DLD1 (cell line): ENCODE results near the gene DIPK1A.

Experiments
- in situ Hi-C: cut with HindIII; loops from 2 replicates; pipeline ENCODE4 v1.10.0; 2017; ENCODE audit warnings: low sequenced_read_pairs

The DIPK1A gene

DNA sequence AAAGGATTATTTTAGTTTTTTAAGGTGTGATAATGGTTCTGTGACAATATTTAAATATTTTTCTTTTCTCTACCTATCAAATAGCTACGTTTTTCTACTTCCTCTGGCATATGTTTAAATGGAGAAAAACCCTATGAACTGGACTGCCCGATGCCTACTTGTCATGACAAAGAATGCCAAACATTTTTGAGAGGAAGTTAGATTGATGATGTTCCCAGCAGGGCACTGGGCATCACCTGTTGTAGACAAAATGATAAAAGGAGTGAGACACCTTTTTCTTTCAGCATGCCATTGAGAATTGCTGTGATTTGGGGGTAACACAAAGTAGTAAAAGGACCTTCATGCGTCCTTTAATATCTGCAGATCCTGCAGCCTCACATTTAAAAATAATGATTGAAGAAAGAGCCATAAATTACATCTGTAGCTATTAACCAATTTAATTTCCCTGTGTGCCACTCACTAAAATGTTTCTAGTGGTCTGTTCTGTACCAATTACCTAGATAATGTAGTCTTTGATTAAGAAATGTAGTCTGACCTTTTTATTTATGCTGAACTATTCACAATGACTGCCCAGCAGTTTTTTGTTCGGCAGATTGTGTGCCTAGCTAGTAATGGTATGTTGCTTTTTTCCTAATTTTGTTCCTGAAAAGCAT lies 81.8 kb downstream of the DIPK1A start:
- in situ Hi-C loops, result no loop called here

DNA sequence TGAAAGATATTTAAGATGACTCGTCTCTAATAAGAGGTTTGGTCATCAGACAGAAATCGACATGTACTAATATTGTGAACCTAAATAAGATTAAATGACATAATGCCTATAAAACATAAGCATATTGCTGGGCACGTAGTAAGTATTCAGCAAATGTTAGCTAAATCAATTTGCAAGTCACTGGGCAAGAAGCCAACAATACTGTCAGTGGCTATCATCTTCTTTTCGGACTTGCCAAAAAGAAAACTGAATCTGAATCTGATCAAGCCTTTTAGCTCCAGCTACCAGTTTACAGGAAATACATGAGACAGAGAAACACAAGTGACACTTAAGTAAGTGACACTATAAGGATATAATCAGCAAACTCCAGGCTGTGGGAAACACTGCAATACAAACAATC lies 83.5 kb downstream of the DIPK1A start:
- in situ Hi-C loops, result no loop called here

DNA sequence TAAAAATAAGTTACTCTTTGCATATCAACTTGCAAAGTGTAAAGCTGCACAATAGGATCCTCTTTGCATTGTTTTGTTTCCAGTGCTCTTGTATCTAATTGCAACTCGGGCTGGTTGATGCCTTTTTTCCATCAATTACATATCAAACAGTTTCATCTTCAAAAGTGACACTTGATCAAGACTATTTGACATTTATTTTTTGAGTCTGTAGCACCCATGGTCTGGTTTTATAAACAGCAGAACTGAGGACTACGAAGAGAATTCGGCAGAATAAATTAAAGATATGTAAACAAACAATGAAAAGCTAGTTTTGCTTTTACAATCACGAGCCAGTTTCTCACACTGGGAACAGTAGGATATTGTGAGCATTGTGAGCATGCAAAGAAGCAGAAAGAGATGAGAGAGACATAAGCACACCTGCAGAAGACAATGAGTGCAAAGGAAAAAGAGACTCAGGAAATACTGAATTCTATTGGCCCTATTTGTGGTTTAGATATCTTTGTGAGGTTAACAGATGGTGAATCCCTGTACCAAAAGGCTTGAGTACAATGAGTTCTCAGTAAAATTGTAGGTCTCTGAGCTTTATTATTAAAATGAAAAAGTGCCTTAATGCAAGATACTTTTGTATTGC lies 84.1 kb downstream of the DIPK1A start:
- in situ Hi-C loops, result no loop called here

DNA sequence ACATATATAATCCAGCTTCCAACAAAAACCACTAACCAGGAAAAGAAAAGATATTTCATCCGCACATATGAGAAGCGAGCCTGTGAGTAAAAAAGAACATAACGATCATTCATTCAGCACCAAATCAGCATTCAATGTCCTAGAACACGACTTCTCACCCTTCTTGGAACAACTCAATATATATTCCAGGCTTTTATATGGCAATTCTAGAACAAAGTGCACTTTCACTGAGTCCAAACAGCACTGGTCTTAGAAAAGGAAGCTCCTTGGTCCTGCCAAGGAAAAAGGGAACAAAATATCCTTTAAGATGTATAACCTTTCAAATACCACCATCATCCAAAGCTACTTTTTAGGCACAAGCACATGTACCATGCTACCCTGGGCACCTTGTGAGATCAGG lies 84.9 kb downstream of the DIPK1A start:
- in situ Hi-C loops, result no loop called here

DNA sequence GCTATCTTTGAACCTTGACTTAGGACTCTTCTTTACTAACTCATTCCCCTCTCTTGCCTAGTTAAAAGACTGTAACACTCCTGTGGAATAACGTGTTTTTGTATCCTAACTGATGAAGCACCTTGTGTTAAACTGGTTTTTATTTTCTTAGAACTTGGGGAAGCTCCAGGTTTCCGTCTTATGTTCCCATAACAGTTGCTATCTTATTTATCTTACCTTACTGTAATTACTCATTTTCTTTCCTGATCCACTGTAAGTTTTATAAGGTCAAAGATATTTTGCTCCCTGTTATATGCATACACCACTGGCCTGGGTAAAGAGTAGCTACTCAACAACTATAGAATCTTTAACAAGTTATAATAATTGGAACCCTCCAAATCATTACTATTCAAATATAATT lies 86.3 kb downstream of the DIPK1A start:
- in situ Hi-C loops, result no loop called here

DNA sequence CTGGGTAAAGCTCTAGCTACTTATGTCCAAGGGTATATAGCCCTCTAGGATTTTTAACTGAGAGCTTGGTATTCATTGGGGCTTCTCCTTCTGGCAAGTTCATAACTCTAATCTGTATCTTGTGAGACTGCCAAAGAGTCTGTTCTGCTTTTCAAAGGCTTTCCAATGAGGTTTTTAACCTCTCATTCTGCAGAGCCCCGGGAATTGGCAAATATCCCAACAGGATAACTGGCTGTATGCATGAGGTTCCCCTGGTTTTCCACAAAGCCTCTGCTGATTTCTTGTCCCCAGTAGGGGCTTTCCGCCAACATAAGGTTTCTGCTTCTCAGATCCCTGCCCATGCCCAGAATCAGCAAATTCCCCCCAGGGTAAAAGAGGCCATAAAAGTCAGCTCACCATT lies 88.5 kb downstream of the DIPK1A start:
- in situ Hi-C loops, result no loop called here

DNA sequence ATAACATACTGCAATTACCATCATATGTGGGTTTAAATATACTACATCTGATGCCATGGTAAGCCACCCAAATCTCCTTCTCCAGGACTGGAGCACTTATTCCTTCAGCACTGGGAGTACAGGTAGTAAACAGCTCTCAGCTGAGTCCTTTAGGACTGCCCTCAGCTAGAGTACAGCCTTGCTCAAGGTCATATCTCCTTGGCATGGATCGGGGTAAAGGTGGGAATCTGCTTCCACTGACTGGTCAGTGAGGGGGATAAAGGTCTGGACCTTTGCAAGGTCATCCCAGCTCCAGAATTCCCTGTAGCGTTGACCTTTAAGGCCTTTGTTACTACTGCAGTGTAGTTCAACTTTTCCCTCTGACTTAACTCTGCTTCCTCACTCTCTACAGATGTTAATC lies 90.7 kb downstream of the DIPK1A start:
- in situ Hi-C loops, result no loop called here

DNA sequence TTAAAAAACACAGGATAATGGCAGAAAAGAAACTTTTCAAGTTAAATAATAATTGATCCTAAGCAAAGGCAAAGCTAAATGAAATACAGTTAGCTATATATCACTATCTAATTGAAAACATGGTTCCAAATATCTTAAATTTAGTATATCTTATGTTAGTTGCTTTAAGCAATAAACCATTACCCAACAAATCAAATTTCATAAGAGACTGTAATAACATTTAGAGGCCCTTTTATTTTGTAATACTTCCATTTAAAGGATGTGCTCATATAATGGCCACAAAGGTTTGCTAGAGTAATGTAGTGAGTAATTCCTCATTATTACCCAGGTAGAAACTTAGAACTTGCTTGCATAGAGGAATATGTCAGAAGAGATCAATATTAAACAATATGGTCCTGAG lies 97.1 kb downstream of the DIPK1A start:
- in situ Hi-C loops, result no loop called here

DNA sequence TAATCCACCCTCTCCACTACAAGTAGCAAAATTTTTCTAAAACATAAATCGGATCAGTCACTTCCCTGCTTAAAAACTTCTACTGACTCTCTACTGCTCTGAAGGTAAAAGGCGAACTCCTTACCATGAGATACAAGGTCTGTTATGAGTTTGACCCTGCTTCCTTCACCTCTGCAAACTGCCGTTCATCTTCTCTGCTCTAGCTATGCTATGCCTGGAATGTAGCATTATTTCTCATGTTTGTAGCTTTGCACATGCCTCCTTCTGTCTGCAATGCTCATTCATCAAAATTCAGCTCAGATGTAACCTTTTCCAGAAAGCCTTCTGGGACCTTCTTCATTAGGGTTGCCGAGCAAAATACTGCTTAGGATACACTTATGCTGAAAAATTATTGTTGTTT lies 98.7 kb downstream of the DIPK1A start:
- in situ Hi-C loops, result no loop called here

DNA sequence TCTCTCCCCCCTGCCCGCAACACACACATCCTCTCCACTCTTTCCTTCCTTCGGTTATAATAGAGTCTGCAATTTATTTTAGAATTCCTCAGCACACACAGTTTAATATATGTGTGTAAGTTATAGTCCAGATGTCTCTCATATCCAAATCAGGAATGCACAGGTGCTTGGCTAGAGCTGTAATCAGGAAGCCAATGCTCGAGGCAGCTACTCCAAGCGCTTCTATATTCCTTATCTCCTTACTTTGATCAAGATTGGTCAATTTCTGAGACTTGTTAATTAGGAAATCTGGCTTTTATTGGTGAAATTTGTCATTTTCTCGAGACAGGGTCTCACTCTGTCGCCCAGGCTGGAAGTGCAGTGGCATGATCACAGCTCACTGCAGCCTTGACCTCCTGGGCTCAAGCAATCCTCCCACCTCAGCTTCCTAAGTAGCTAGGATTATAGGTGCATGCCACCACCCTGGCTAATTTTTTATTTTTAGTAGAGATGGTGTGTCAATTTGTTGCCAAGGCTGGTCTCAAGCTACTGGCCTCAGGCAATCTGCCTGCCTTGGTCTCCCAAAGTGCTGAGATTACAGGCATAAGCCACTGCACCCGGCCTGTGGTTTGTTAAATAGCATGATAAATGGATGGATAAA lies 101.7 kb downstream of the DIPK1A start:
- in situ Hi-C loops, result no loop called here

DNA sequence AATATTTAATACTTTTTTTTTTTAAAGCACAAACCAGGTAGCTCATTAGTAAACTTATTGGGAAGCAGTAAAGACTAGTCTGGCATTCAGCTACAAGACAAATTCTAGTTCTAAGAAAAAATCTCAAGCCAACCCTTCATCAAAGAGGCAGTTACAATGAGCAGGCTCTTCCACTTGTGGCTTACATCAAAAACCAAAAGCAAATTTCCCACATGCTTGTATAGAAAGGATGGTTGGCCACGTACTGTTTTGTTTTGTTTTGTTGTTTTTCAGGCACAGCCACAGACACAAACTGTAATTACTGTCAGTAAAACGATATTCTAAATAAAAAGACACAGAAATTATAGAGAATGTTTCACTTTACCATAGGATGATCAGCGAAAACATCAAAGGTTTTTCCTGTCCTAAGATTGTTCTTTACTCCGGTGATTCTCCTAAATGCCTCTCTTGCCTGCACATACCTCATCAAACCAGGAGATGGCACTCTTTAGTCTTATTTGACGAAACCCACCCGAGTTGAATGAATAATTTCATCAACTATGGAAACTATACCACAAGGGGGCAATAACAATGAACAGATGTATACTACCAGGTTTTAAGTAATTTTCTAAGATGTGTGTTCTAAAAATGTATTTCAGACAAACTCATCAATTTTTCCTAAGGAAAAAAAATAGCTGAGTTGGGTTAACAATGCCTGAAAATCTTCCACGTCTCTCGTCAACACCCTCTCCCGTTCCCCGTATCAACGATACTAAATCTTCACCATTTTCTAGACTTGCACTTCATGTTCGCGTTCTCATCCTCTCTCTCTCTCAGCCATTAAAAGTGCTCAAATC lies 102.5 kb downstream of the DIPK1A start:
- in situ Hi-C loops, result no loop called here

DNA sequence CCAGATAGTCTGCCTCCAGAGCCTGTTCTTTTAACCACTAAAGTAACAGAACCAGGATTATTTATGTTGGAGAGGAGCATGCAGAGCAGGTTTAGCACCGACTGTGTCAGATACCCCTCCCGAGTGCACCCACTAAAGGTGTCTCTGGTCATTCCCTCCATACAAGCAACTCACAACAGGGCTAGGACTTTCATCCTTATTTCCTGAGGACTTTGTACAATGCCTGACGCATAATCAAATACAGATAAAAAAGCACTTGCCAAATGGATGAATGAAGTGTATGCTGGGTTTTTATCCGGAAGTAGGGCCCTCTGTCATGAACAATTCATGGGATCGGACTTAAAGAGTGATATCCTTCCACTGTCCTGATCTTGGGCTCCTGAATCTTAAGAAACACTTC lies 103.4 kb downstream of the DIPK1A start:
- in situ Hi-C loops, result no loop called here

DNA sequence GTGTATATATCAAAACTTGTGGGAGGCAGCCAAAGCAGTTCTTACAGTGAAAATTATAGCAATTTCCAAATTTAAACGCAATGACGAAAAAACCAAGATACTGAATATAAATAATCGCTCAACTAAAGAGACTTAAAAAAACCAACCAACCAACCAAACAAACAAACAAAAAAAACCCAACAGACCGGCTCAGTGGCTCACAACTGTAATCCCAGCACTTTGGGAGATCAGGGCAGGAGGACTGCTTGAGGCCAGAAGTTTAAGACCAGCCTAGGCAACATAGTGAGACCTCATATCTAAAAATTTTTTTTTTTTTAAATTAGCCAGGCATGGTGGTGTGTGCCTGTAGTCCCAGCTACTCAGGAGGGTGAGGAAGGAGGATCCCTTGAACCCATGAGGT lies 106.0 kb downstream of the DIPK1A start:
- in situ Hi-C loops, result no loop called here

DNA sequence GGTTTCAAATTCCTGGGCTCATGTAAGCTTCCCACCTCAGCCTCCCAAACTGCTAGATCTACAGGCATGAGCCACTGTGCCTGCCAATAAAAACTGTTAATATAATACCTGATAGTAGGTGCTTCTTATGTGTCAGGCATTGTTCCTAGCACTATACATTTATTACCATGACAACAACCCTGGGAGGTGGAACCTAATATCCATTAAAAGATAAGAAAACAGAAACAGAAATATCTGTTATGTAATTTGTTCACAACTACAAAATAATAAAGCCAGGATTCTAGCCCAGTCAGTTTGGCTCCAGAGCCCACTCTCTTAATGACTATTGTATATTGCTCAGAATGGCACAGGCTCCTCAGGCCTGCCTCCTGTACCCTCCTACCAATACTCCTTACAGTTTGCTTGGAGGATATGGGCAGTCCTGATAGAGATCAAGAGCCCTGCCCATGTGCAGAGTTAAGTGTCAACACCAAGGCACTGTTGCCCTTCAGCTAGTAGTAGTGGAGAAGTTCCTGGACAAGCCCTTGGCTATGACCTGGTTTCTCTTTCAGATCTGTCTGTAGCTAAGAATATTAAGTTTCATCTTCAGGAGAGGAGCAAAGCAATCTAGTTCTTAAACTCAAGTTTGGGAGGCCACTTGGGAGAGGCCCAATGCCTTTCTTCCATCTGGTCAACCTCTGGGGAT lies 107.0 kb downstream of the DIPK1A start:
- in situ Hi-C loops, result no loop called here

DNA sequence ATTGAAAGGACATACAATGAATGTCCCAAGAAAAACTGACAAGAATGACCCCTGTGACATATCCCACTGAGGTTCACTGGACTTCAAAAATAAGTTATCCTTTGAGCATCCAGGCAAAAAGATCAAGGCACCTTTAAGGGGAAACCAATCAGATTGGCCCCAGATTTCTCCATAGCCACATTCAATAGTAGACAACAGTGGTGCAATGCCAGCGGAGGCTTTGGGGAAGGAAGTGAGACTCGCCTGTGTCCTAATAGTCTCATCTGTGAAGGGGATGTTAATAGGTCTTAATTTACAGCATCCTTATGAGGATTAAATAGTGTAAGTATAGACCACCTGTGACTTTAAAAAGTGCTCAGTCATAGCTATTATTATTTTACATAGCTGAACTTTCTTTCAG lies 108.0 kb downstream of the DIPK1A start:
- in situ Hi-C loops, result no loop called here

DNA sequence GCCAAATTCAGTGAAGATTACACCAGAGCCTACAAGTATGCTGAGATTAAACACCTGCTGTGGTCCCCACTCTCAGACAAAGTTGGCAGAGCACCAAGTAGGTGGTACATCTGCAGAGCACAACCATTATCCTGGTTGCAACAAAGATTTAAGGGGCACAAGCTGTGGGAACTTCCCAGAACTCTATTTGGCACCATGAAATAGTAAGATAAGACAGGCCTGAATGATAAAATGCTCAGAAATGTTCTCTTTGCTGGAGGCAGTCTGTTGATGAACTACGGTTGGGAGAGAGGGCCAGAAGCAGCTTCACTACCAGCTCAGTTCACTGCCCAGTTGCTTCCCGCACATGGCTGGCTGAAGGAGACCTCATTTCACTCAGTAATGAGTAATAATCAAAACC lies 109.5 kb downstream of the DIPK1A start:
- in situ Hi-C loops, result no loop called here

DNA sequence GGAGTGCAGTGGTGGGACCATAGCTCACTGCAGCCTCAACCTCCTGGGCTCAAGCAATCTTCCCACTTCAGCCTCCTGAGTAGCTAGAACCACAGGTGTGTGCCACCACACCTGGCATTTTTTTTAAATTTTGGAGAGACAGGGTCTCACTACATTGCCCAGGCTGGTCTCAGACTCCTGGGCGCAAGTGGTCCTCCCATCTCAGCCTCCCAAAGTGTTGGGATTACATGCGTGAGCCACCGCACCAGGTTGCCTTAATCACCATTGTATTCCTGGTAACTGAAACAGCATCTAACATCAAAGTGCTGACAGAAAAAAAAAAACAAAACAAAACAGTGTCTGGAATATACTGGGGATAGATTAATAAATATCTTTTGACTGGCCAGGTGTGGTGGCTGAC lies 111.2 kb downstream of the DIPK1A start:
- in situ Hi-C loops, result no loop called here

DNA sequence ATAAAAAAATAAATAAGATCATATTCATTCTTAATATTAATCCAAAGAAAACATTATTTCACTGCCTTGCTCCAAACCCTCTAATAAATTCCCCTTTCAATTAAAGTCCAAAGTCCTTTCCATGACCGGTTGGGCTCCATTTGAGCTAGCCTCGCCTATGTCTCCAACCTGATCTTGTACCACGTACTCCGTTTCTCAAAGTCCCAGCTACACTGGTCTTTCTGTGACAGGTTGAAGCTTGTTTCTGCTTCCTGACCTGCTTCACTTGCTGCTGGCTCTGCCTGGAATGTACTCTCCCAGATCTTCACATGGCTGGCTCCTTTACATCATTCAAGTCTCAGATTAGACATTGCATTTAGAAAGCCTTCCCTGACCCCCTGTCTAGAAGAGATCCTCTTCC lies 113.1 kb downstream of the DIPK1A start:
- in situ Hi-C loops, result no loop called here

DNA sequence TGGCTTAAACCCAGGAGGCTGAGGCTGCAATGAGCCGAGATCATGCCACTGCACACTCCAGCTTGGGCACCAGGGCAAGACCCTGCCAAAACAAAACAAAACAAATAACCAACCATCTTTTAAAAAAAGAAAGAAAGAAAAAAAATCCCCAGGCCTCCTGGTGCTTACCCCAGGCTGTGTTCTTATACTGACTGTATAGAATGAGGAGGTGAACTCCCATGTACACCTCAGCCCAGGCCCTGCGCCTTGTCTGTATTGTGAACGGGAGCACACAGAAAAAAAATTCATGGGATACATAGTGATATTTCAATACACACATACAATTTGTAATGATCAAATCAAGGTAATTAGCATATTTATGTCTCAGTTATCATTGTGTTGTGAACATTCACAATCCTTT lies 115.4 kb downstream of the DIPK1A start:
- in situ Hi-C loops, result no loop called here

DNA sequence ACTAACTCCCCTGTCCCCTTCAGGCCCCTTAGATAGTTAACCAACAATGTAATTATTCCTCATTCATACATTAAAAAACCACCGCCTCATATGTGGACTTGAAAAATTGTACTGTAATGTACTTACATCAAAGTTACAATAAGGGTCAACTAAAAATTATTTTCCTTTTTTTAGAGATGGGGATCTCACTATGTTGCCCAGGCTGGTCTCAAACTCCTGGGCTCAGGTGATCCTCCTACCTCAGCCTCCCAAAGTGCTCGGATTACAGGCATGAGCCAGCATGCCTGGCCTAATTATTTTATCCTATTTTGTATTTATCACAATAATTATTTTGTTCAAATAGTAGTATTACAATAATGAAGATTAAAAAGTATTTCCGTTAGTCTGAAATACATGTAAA lies 116.8 kb downstream of the DIPK1A start:
- in situ Hi-C loops, result no loop called here
